Right renal pelvis (tissue), 4 donors: ENCODE results near the gene ZNHIT2. TPM values are rescaled to one million over a fixed set of nuclear protein-coding genes. Genes with fewer than 3 reads are reported as not detected.
A peak's percentile ranks its signal among the peaks of the same experiment; 100 is the strongest.

Experiments used
- DNase-seq, 4 donors: peaks; one replicate each; pipeline ENCODE4 v3.0.0-alpha.2; 2013; ENCODE audit warnings: low read depth in 4 of 4, low spot score in 3 of 4, missing footprints in 1 of 4
- polyA plus RNA-seq, 4 donors: library from polyadenylated mRNA; unstranded; fragments of 120-200 nt; gene quantifications; one replicate each; pipeline ENCODE4 v1.2.1, GENCODE V29; 2013; ENCODE audit not compliant: insufficient read length in 4 of 4

Gene ZNHIT2
- polyA plus RNA-seq, 4 donors = 6.5 to 11.4 (median 6.9) TPM

GRCh38 chr11:65109231-65110198, 8.0 kb downstream of the ZNHIT2 start:
- no peak for DNase-seq

GRCh38 chr11:65108469-65109123, 8.9 kb downstream of the ZNHIT2 start:
- no peak for DNase-seq

DNA sequence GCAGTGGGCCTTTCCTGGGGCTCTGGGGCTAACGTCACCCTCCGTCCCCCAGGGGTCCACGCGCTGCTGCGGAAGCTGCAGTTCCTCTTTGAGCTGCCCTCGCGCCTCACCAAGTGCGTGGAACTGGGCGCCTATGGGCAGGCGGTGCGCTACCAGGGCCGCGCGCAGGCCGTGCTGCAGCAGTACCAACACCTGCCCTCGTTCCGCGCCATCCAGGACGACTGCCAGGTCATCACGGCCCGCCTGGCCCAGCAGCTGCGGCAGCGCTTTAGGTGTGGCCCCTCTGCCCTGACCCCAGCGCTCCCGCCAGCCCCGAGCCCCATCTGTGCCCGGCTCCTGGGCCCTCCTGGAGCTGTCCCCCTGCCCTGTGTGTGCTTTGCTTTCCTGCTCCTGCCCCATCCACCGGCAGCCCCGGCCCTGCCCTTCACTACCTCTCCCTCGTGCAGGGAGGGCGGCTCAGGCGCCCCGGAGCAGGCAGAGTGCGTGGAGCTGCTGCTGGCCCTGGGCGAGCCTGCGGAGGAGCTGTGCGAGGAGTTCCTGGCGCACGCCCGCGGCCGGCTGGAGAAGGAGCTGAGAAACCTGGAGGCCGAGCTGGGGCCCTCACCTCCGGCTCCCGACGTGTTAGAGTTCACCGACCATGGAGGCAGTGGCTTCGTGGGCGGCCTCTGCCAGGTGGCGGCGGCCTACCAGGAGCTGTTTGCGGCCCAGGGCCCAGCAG, 9.6 kb downstream of the ZNHIT2 start:
- no peak for DNase-seq

DNA sequence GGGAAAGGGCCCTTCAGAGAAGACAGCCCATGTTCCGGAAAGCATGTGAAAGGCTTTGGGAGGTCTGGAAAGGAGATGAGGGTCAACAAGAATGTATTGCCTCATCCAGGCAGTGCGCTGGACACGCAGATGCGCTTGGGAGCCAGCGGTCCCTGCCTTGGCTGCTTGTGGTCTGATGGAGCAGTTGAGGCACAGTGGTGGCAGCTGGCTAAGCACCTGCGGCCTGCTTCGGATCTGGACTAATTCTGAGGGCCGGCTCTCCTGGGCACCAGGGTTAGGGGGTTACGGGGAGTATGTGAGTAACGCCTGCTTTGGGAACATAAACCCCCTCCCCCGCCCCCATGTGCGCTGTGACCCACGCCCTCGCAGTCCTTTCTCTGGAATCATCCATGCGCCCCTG, 10.4 kb downstream of the ZNHIT2 start:
- no peak for DNase-seq

GRCh38 chr11:65104628-65105027, 12.9 kb downstream of the ZNHIT2 start:
- no peak for DNase-seq

GRCh38 chr11:65103476-65103875, 14.0 kb downstream of the ZNHIT2 start:
- DNase-seq = no peak

- no peak for DNase-seq
These were observed 15.1 kb downstream of the ZNHIT2 start for GRCh38 chr11:65102142-65103095.

- DNase-seq = no peak
These were observed 16.7 kb downstream of the ZNHIT2 start for GRCh38 chr11:65100674-65101350.

GRCh38 chr11:65096926-65097325, 20.6 kb downstream of the ZNHIT2 start:
- no peak for DNase-seq

GRCh38 chr11:65095974-65096806, 21.3 kb downstream of the ZNHIT2 start, which contains the start of gene VPS51:
VPS51 (plus strand) TSS chr11:65096214; CDS start chr11:65096251, 37 bp downstream.
- DNase-seq = peak in 3 of 4 donors; percentile 82 to 86 (median 85)

GRCh38 chr11:65095427-65095826, 22.1 kb downstream of the ZNHIT2 start:
- no peak for DNase-seq

DNA sequence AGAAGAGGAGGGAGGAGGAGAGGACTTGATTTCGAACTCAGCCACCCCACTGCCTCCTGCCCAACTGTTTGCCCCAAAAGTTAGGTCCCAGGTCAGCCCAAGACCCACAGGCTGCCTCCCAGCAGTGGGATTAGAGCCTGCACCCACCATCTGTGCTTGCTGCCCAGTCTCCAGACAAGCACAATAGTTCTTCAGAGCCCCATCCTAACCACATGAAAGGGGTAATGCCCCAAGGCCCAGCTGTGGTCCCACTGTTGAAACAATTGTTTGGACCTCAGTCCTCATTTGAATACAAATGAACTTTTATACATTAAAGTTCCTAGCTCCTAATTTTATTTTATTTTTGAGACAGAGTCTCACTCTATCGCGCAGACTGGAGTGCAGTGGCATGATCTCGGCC, 26.9 kb downstream of the ZNHIT2 start:
- no peak for DNase-seq

- no peak for DNase-seq
These were observed 27.9 kb downstream of the ZNHIT2 start for GRCh38 chr11:65089621-65090020.

DNA sequence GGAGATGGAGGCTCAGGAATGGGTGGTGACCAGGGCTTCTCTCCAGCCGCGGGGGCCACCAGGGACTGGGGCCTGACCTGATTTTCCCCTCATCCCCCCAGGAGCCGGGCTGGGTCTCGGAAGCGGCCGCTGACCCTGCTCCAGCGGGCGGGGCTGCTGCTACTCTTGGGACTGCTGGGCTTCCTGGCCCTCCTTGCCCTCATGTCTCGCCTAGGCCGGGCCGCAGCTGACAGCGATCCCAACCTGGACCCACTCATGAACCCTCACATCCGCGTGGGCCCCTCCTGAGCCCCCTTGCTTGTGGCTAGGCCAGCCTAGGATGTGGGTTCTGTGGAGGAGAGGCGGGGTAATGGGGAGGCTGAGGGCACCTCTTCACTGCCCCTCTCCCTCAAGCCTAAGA, 29.7 kb downstream of the ZNHIT2 start:
- DNase-seq = no peak

GRCh38 chr11:65087216-65087615, 30.3 kb downstream of the ZNHIT2 start:
- DNase-seq = no peak

DNA sequence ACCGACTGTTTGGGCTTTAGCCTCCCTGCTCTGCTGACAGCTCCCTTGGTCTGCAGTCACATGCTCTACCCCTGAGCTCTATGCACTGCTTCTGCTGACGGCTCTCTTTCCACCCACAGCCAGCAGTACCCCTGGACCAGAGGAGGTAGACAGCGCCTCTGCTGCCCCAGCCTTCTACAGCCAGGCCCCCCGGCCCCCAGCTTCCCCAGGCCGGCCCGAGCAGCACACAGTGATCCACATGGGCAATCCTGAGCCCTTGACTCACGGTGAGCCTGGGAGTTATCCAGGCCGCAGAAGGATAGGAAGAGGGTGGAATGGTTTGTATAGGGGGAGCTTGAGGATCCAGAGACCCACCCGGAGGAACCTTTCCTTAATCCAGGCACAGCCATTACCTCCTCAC, 30.7 kb downstream of the ZNHIT2 start:
- no peak for DNase-seq

- DNase-seq = no peak
These were observed 32.1 kb downstream of the ZNHIT2 start for GRCh38 chr11:65085446-65085845.

DNA sequence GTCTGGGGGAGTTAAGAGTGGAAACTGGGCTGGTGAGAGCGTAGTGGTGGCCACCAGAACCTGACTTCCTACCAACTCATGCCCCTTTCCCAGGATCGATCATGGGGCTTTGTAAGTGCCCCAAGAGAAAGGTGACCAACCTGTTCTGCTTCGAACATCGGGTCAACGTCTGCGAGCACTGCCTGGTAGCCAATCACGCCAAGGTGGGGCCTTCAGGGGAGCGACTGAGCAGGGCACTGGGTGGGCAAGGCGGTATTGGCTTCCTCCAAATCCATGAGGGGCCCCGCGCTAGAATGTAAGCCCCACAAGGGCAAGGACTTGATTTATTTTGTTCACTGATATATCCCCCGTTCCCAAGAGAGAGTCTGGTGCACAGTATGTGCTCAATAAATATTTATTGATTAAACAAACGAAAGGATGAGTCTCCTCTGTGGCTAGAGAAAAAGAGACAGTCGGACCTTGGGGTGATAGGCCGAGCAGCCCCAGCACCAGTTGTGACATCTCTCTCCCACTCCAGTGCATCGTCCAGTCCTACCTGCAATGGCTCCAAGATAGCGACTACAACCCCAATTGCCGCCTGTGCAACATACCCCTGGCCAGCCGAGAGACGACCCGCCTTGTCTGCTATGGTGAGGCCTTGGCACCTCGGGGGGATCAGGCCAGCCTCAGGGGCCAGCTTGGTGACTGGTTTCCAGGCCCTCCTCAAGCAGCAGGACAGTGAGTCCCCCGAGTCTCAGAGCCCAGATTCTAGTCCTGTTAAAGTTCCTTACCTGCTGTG, 32.7 kb downstream of the ZNHIT2 start:
- peak in 1 of 4 donors; percentile 7 for DNase-seq
